NT2/D1 (cell line): Measurements from ENCODE around the gene PLEKHH2.

Experiments used
- YY1 ChIP-seq: IDR thresholded peaks from 2 replicates; pipeline ENCODE4 v1.6.1; 2011; ENCODE audit not compliant: insufficient read length, insufficient read depth
- ZNF274 ChIP-seq: IDR thresholded peaks from 2 replicates; pipeline ENCODE4 v1.6.1; 2011; ENCODE audit warnings: mild to moderate bottlenecking, low read depth, low read length

GRCh38 chr2:43689999-43690398 is 52.9 kb downstream of the PLEKHH2 start:
- TF ChIP-seq YY1 (no peak), ZNF274 (no peak)
